ENCODE results near the gene CYRIA.

The CYRIA gene

DNA sequence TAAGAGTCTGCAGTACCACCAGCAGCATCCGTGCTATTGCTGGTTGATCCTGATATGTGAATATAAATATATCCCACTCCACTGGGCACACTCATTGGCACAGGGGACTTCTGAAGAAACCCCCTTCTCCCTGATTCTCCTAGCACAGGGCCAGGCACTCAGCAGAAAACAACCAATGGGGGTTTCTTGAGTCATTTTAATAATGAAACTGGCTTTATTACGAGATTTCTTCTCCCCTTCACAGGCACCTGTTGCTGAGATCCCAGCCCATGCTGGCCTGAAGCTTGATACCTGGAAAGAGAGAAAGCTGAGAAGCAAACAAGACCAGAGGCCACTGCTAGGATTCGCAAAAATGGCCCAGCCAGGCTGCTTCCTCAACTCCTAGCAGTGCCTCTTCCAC is 17.9 kb upstream of the CYRIA start:
- no peak for DNase-seq (ENCODE audit: low spot score)
- Histone ChIP-seq H3K4me3 (no peak overlapping the region), H3K27ac (no peak overlapping the region)
- TF ChIP-seq, protein P1, sequence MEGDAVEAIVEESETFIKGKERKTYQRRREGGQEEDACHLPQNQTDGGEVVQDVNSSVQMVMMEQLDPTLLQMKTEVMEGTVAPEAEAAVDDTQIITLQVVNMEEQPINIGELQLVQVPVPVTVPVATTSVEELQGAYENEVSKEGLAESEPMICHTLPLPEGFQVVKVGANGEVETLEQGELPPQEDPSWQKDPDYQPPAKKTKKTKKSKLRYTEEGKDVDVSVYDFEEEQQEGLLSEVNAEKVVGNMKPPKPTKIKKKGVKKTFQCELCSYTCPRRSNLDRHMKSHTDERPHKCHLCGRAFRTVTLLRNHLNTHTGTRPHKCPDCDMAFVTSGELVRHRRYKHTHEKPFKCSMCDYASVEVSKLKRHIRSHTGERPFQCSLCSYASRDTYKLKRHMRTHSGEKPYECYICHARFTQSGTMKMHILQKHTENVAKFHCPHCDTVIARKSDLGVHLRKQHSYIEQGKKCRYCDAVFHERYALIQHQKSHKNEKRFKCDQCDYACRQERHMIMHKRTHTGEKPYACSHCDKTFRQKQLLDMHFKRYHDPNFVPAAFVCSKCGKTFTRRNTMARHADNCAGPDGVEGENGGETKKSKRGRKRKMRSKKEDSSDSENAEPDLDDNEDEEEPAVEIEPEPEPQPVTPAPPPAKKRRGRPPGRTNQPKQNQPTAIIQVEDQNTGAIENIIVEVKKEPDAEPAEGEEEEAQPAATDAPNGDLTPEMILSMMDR (IDR thresholded peaks at IDR 0.05), result no peak

DNA sequence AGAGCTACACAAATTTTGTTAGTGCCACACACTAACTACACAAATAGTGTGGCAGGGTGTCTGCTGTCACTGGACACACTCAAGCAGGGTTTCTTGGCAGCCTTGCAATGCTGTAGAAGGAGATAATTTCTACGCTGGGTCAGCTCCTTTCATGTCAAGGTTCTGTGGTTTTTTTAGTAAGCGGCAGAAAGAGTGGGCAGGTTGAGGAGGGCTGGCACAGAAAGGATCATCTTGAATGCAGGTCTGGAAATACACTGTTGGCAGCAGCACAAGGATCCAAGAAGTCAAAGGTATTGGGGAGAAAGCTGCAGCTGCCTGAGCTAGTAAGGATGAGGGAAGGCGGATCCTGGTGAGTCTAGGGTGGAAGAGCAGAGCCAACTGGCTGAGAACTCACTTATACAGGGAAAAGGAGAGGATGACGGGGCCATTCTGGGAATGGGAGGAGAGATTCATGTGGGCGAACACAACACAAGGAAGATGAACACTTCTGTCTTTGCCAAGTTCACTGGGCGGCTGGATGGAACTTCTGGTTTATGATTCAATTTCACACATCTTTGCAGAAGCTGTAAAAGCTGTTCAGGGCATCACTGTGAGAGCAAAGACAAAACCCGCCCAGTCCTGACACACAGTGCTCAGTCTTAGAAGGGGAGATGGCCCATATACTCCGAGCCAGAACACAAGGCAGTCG is 16.9 kb upstream of the CYRIA start:
- no peak for DNase-seq (ENCODE audit: low spot score)
- Histone ChIP-seq H3K27ac (no peak overlapping the region), H3K4me3 (no peak overlapping the region)
- TF ChIP-seq, protein P1 (IDR thresholded peaks at IDR 0.05), result no peak

DNA sequence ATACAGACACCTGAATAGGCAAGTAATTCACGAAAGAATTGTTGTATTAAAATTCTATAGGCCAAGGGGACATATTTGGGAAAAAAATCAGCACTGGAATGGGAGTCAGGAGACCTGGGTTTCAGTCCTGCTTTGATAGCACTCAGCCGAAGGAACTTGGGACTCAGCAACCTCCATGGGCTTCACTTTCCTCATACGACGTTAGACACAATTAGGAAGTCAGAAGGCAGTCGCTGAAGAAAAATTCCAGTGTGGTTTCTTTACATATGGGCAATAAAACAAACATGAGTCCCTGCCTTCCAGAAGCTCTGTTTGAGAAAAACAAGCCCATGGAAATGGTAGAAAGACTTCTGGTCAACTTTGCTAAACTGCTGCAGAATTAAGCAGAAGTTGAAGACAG is 15.1 kb upstream of the CYRIA start:
- TF ChIP-seq, protein P1 (IDR thresholded peaks at IDR 0.05), result no peak
- no peak for DNase-seq (ENCODE audit: low spot score)
- H3K4me3 ChIP-seq, result no peak overlapping the region
- H3K27ac ChIP-seq, result no peak overlapping the region

DNA sequence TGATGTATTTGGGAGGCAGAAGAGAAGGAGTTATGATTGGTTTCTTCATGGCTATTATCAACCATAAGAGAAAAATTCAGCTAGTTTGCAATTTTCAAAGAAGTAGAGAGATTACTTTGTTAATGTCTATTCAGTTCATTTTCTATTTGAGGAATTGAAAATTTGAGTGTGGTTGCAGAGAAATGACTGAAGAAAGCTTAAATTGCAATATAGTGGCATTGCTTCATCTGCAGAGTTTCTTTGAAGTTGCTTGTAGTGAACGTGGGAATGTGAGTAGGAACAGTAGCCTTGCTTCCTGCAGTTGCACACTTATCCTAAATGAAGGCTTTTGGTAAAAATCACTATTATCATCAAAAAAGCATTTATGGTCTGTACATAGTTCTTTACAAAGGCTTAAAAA is 14.7 kb upstream of the CYRIA start:
- H3K27ac ChIP-seq, result no peak overlapping the region
- TF ChIP-seq, protein P1 (IDR thresholded peaks at IDR 0.05), result no peak
- no peak for DNase-seq (ENCODE audit: low spot score)
- H3K4me3 ChIP-seq, result no peak overlapping the region

DNA sequence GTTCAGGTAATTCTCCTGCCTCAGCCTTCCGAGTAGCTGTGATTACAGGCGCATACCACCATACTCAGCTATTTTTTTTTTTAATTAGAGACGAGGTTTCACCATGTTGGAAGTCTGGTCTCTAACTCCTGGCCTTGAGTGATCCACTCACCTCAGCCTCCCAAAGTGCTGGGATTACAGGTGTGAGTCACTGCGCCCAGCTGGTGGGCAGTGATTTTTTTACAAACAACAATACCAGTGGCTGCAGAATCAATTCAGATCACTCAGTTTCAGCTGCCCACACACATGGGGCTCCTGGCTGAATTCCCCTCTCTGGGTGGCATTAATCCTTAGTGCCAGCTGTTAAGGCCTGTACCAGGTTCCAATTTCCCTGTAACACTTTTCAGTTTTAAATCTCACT is 13.3 kb upstream of the CYRIA start:
- TF ChIP-seq, protein P1 (IDR thresholded peaks at IDR 0.05), result no peak

DNA sequence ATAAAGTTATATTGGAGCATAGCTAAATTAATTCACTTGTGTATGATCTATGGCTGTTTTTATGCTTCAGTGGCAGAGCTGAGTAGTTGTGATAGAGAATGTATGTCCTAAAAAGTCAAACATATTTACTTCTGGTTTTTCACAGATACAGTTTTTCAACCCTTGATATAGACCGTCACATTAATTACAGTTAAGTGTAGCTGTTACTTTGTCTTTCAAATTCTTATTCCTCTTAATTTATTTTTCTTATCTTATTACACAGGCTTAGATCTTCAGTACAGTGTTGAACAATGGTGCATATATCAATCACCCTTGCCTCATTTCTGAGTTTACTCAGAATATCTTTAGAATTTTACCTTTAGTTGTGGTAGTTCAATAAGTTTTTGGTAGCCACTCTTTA is 12.2 kb upstream of the CYRIA start:
- Histone ChIP-seq H3K4me3 (no peak overlapping the region), H3K27ac (no peak overlapping the region)
- TF ChIP-seq, protein P1 (IDR thresholded peaks at IDR 0.05), result no peak
- no peak for DNase-seq (ENCODE audit: low spot score)

More for the DNA sequence above, 13.3 kb upstream of the CYRIA start:
- no peak overlapping the region for H3K4me3 ChIP-seq
- DNase-seq (ENCODE audit: low spot score), result no peak
- H3K27ac ChIP-seq, result no peak overlapping the region

DNA sequence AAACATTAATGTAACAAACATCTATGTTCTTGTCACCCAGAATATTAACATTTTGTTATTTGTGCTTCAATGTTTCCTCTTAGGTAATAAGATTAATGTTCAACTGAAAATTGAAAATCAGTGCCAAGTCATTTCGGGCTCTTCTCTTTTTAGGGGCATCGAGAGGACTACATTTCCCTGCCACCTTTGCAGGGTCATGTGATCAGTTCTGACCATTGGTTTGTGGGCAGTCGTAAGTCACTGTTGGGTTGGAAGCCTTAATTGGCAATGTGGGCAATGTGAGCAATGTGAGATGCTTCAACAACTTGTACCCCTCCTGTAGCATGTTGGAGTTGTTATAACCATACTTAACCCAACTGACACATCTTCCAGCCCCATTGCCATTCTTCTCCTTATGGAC is 10.1 kb upstream of the CYRIA start:
- TF ChIP-seq, protein P1 (IDR thresholded peaks at IDR 0.05), result no peak
- H3K4me3 ChIP-seq, result no peak overlapping the region
- DNase-seq (ENCODE audit: low spot score), result no peak
- H3K27ac ChIP-seq, result no peak overlapping the region

Measured in coronary artery (tissue), 2 donors.